Thymus (tissue), 11 donors: Measurements from ENCODE around the gene CLSTN1. TPM values are rescaled to one million over a fixed set of nuclear protein-coding genes. Genes with fewer than 3 reads are reported as not detected.

Source experiments
- DNase-seq, 9 donors: peaks; one replicate each; pipeline ENCODE4 v3.0.0-alpha.2; 2013; ENCODE audit warnings: low spot score in 9 of 9, low read depth in 6 of 9, missing footprints in 1 of 9
- H3K27ac ChIP-seq, 2 donors: one replicate each; pipeline ENCODE4 v1.5.1; 2013; ENCODE audit warnings: control low read depth in 1 of 2, low read depth in 1 of 2, low read length in 1 of 2, mild to moderate bottlenecking in 1 of 2, moderate library complexity in 1 of 2
- H3K27me3 ChIP-seq, 2 donors: one replicate each; pipeline ENCODE4 v1.5.1; 2013; ENCODE audit warnings: low read length in 1 of 2; ENCODE audit not compliant: control insufficient read depth in 2 of 2, insufficient read depth in 1 of 2
- H3K36me3 ChIP-seq, 2 donors: one replicate each; pipeline ENCODE4 v1.5.1; 2013; ENCODE audit warnings: low read length in 1 of 2, mild to moderate bottlenecking in 1 of 2, moderate library complexity in 1 of 2; ENCODE audit not compliant: control insufficient read depth in 2 of 2, insufficient read depth in 2 of 2
- H3K4me1 ChIP-seq, 2 donors: one replicate each; pipeline ENCODE4 v1.5.1; 2013; ENCODE audit warnings: low read length in 2 of 2; ENCODE audit not compliant: control insufficient read depth in 2 of 2, insufficient read depth in 2 of 2
- H3K4me3 ChIP-seq, 2 donors: one replicate each; pipeline ENCODE4 v1.5.1; 2013; ENCODE audit warnings: low read length in 2 of 2, control low read depth in 1 of 2, mild to moderate bottlenecking in 1 of 2
- H3K9me3 ChIP-seq, 2 donors: one replicate each; pipeline ENCODE4 v1.5.1; 2013; ENCODE audit warnings: low read length in 1 of 2, mild to moderate bottlenecking in 1 of 2; ENCODE audit not compliant: control insufficient read depth in 2 of 2, insufficient read depth in 1 of 2
- WGBS: extraction: QIAGEN DNeasy Blood & Tissue Kit; methylation state at CpG from one replicate; pipeline ENCODE4 v1.1.7; 2013; 5-methylcytosine and 5-hydroxymethylcytosine counted together
- polyA plus RNA-seq: library from polyadenylated mRNA; stranded (reverse); fragments of 200-250 nt; gene quantifications from one replicate; pipeline ENCODE4 v1.2.3, GENCODE V29; 2013
- total RNA-seq: library from RNA; stranded (reverse); fragments of 120-200 nt; gene quantifications from one replicate; pipeline ENCODE4 v1.2.4, GENCODE V29; 2013
- donor health status: healthy.

Gene CLSTN1
- total and polyA plus RNA-seq, 2 donors: 27.0 to 63.1 TPM

DNA sequence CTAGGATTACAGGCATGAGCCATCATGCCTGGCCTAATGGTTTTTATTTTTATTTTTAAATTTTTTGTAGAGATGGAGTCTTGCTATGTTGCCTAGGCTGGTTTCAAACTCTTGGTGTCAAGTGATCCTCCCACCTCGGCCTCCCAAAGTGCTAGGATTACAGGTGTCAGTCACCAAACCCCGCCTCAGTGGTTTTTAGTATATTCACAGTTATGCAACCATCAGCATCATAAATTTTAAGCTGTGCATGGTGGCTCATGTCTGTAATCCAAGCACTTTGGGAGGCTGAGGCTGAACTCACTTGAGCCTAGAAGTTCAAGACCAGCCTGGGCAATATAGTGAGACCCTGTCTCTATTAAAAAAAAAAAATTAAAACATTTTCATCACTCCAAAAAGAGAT lies 143.7 kb downstream of the CLSTN1 start:
- DNase-seq: no peak
- WGBS: 97% methylated on average over 2 of the region's 2 CpGs
- Histone ChIP-seq H3K27ac (no peak overlapping the region), H3K9me3 (no peaks in the 10 kb centered on the region), H3K4me1 (no peaks in the 10 kb centered on the region), H3K27me3 (no peaks in the 10 kb centered on the region), H3K36me3 (peaks cover 0 to 13% of the 10 kb centered on the region in 2 donors), H3K4me3 (no peak overlapping the region)

Other genes with a start within 250 kb of the CLSTN1 start
- gene TMEM201, start 235.1 kb downstream of the CLSTN1 start, total RNA-seq: 1.7 TPM
- 4.4 TPM for gene TMEM201, start 235.1 kb downstream of the CLSTN1 start, polyA plus RNA-seq
- gene PIK3CD, start 172.2 kb downstream of the CLSTN1 start, total RNA-seq: 15.1 TPM
- gene PIK3CD, start 172.2 kb downstream of the CLSTN1 start, polyA plus RNA-seq: 30.4 TPM
- 18.5 TPM for gene CTNNBIP1, start 86.3 kb upstream of the CLSTN1 start, total RNA-seq
- 16.7 TPM for gene CTNNBIP1, start 86.3 kb upstream of the CLSTN1 start, polyA plus RNA-seq
- gene LZIC, start 119.4 kb upstream of the CLSTN1 start, total RNA-seq: 41.2 TPM
- gene LZIC, start 119.4 kb upstream of the CLSTN1 start, polyA plus RNA-seq: 26.0 TPM
- 9.3 TPM for gene NMNAT1, start 119.5 kb upstream of the CLSTN1 start, total RNA-seq
- gene NMNAT1, start 119.5 kb upstream of the CLSTN1 start, polyA plus RNA-seq: 7.0 TPM
- gene RBP7, start 173.3 kb upstream of the CLSTN1 start, total RNA-seq: 4.2 TPM
- 91.0 TPM for gene RBP7, start 173.3 kb upstream of the CLSTN1 start, polyA plus RNA-seq
- gene UBE4B, start 209.0 kb upstream of the CLSTN1 start, total RNA-seq: 16.3 TPM
- gene UBE4B, start 209.0 kb upstream of the CLSTN1 start, polyA plus RNA-seq: 20.5 TPM